Neural crest cell (in vitro differentiated cells): ENCODE measurements around the gene CAV1. TPM values are rescaled to one million over a fixed set of nuclear protein-coding genes. Genes with fewer than 3 reads are reported as not detected.

ENCODE experiments used
- DNase-seq: peaks from one replicate; pipeline ENCODE4 v3.0.0; 2021; ENCODE audit warnings: low read depth, mixed read lengths, low spot score
- H3K27ac Mint-ChIP-seq: one replicate; pipeline ENCODE4 v1.8.0; 2021; ENCODE audit warnings: mild to moderate bottlenecking, mixed read lengths; ENCODE audit not compliant: unreplicated experiment
- H3K27me3 Mint-ChIP-seq: 2 replicates; pipeline ENCODE4 v1.8.0; 2021; ENCODE audit warnings: low read depth, mild to moderate bottlenecking, mixed read lengths
- H3K36me3 Mint-ChIP-seq: 2 replicates; pipeline ENCODE4 v1.8.0; 2021; ENCODE audit warnings: low read depth, mild to moderate bottlenecking, mixed read lengths
- H3K4me1 Mint-ChIP-seq: 2 replicates; pipeline ENCODE4 v1.8.0; 2021; ENCODE audit warnings: mixed read lengths
- H3K4me3 Mint-ChIP-seq: one replicate; pipeline ENCODE4 v1.8.0; 2021; ENCODE audit warnings: mild to moderate bottlenecking, mixed read lengths
- H3K9me3 Mint-ChIP-seq: 2 replicates; pipeline ENCODE4 v1.8.0; 2021; ENCODE audit warnings: mixed read lengths
- CTCF ChIP-seq: fragments of 200-600 bp; sonication (generic); conservative IDR thresholded peaks from 2 replicates; pipeline ENCODE4 v1.5.0; 2021; ENCODE audit warnings: antibody characterized with exemption, mild to moderate bottlenecking
- total RNA-seq: library from RNA; stranded (reverse); gene quantifications from 2 replicates; pipeline ENCODE4 v1.2.1, GENCODE V29; 2021

CAV1 gene
- total RNA-seq, 1 donor from 2014 or later: 3.7 TPM

- Mint-ChIP-seq H3K4me3 (no peak overlapping the region), H3K27ac (no peak overlapping the region), H3K36me3 (no peaks in the 10 kb centered on the region), H3K27me3 (peaks cover 10% of the 10 kb centered on the region), H3K9me3 (no peaks in the 10 kb centered on the region), H3K4me1 (peaks cover 18% of the 10 kb centered on the region)
- no peak for DNase-seq
- peak; percentile 81 for TF ChIP-seq CTCF
Observed at GRCh38 chr7:116591202-116592040, 66.6 kb downstream of the CAV1 start.

GRCh38 chr7:116592041-116592355 is 67.2 kb downstream of the CAV1 start:
- no peak overlapping the region for H3K4me3 Mint-ChIP-seq
- H3K9me3 Mint-ChIP-seq: no peaks in the 10 kb centered on the region
- H3K27ac Mint-ChIP-seq: no peak overlapping the region
- TF ChIP-seq CTCF: peak; percentile 31
- peaks cover 10% of the 10 kb centered on the region for H3K27me3 Mint-ChIP-seq
- H3K36me3 Mint-ChIP-seq: no peaks in the 10 kb centered on the region
- no peak for DNase-seq
- peaks cover 15% of the 10 kb centered on the region for H3K4me1 Mint-ChIP-seq

- no peak overlapping the region for H3K27ac Mint-ChIP-seq
- H3K9me3 Mint-ChIP-seq: no peaks in the 10 kb centered on the region
Observed at GRCh38 chr7:116592445-116592844, 67.6 kb downstream of the CAV1 start.

GRCh38 chr7:116593359-116594075 is 68.7 kb downstream of the CAV1 start:
- DNase-seq: no peak
- no peak for TF ChIP-seq CTCF
- Mint-ChIP-seq H3K9me3 (no peaks in the 10 kb centered on the region), H3K27me3 (peaks cover 10% of the 10 kb centered on the region), H3K4me3 (no peak overlapping the region), H3K27ac (no peak overlapping the region), H3K4me1 (peaks cover 7% of the 10 kb centered on the region), H3K36me3 (no peaks in the 10 kb centered on the region)

More at GRCh38 chr7:116592445-116592844, 67.6 kb downstream of the CAV1 start:
- Mint-ChIP-seq H3K4me1 (peaks cover 15% of the 10 kb centered on the region), H3K27me3 (peaks cover 10% of the 10 kb centered on the region), H3K4me3 (no peak overlapping the region), H3K36me3 (no peaks in the 10 kb centered on the region)
- no peak for DNase-seq
- no peak for TF ChIP-seq CTCF

GRCh38 chr7:116595063-116595462 is 70.2 kb downstream of the CAV1 start:
- Mint-ChIP-seq H3K27ac (no peak overlapping the region), H3K4me1 (no peaks in the 10 kb centered on the region), H3K27me3 (peaks cover 9% of the 10 kb centered on the region), H3K4me3 (no peak overlapping the region), H3K36me3 (no peaks in the 10 kb centered on the region), H3K9me3 (no peaks in the 10 kb centered on the region)
- no peak for TF ChIP-seq CTCF
- DNase-seq: no peak
